GM18502 (cell line): ENCODE data around the gene BHLHE40.

Experiments
- ATAC-seq: cut with Tn5 transposase; IDR thresholded peaks from one replicate; pipeline ENCODE4 v1.9.1; 2021; ENCODE audit warnings: mild to moderate bottlenecking; ENCODE audit not compliant: unreplicated experiment, poor library complexity

Gene BHLHE40

DNA sequence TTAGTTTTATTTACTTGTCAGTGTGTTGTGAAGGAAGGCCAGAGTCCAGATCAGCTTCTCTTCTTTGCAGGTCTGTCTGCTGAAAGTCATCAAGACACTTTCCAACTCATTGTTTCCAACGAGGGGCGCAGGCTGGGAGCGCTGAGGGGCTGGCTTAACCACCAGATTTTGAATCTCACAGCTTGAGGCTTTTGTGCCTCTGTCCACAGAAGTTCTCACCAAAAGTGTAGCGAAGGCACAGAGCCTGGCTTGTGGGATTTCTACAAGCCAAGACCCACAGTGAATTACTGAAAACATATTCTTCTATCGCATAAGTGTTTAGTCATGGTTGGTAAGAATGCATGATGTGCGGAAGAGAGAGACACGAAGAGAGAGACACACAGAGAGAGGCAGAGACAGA lies 35.2 kb downstream of the BHLHE40 start:
- no peak for ATAC-seq

- no peak for ATAC-seq
Observed at GRCh38 chr3:5015056-5015455, 35.8 kb downstream of the BHLHE40 start.

- ATAC-seq: peak; percentile 59
Observed at GRCh38 chr3:5016211-5017161, 37.2 kb downstream of the BHLHE40 start.

- no peak for ATAC-seq
Observed at GRCh38 chr3:5017925-5018531, 38.8 kb downstream of the BHLHE40 start.

DNA sequence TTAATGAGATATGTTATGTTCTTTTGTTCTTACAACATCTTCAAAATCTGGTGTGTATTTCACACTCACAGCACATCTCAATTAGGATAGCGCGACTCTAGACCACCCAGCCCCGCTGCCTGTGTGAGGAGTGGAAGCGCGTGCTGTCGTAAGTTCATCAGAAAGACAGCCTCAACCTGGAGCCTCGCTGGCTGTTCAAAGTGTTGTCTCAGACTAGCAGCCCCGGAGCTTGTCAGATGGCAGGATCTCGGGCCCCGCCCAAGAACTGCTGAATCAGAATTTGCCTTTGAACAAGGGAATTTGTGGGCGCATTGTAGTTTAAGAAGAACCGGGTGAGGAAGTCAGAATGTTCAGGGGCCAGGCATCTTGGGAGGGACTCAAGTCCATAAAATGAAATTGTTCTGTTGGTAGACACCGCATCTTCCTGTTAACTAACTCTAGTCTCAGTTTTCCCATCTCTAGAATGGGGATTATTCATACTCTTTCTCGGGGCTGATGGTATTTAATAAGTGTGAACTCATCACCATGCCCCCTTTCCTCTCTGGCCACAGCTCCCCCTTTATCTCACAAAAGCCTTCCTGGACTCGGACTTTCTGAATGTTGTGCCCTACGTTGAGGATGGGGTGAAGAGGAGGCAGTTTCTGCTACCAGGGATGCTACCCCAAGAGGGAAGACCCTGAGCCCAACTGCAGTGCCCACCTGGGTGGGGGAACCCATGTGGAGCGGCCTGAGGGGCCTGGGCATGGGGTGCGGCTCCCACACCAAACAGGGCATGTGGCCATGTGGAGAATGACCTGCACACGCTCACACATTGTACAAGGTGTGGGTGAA lies 40.4 kb downstream of the BHLHE40 start:
- no peak for ATAC-seq

- no peak for ATAC-seq
Observed at GRCh38 chr3:5020242-5020722, 41.0 kb downstream of the BHLHE40 start.

DNA sequence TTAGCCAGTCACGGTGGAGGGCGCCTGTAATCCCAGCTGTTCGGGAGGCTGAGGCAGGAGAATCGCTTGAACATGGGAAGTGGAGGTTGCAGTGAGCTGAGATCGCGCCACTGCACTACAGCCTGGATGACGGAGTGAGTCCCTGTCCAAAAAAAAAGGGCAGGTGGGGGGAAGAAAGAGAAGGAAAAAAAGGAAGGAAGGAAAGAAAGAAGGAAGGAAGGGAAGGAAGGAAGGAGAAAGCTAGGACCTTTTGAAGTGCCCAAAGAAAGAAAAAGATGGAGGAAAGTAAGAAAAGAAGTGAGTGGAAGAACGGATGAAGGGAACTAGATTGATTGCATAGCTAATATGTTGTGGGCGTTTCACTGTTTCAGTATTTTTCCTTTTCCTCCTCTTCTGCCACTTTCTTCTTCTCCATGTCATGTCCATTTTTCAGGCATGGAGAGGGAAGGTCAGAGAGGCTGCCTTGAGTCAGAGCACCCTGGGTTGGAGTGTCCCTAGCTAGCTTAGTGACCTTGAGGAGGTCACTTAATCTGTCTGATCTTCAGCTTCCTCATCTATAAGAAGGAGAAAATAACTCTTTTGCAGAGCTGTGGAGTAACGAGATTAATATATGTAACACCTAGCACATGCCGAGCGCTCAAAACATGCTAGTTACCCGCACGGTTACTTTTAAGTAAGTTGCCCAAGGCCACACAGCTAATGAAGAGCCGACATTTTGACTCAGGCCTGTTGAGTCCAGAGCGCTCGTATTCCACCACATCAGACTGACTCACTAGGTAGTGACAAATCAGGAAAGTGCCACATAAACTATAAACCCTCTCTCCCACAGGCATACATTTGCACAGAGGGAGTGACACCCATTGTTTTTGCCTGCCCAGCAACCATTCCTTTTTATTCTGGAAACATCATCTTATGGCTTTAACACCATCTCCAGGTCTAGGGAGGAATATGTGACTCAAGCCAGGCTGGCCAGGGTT lies 42.2 kb downstream of the BHLHE40 start:
- ATAC-seq: no peak

DNA sequence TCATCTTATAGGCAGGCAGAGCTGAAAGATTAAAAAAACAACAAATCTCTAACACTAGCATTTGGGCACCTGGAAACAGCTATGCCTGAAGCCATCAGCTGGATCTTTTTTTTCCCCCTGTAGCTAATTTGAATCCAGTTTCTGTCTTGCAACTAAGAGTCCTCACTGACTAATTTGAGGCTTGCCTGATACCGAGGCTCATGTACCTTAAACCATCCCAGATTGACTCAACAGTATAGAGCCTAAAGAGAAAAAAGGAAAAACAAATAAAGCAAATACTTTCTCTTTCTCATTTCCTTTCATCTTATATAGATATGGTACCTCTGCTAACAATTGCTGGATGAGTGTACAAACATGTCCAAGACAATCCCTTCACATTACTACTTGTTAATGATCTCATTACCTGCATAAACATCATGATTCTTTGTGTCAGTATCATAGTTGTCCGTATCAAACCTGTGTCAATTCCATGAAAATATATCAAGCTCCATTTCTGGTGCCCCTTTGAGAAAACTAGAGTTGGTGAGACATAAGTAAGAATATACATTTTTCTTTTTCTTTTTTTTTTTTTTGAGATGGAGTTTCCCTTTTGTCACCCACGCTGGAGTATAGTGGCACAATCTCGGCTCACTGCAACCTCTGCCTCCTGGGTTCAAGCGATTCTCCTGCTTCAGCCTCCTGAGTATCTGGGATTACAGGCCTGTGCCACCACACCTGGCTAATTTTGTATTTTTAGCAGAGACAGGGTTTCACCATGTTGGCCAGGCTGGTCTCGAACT lies 43.1 kb downstream of the BHLHE40 start:
- ATAC-seq: peak; percentile 75

DNA sequence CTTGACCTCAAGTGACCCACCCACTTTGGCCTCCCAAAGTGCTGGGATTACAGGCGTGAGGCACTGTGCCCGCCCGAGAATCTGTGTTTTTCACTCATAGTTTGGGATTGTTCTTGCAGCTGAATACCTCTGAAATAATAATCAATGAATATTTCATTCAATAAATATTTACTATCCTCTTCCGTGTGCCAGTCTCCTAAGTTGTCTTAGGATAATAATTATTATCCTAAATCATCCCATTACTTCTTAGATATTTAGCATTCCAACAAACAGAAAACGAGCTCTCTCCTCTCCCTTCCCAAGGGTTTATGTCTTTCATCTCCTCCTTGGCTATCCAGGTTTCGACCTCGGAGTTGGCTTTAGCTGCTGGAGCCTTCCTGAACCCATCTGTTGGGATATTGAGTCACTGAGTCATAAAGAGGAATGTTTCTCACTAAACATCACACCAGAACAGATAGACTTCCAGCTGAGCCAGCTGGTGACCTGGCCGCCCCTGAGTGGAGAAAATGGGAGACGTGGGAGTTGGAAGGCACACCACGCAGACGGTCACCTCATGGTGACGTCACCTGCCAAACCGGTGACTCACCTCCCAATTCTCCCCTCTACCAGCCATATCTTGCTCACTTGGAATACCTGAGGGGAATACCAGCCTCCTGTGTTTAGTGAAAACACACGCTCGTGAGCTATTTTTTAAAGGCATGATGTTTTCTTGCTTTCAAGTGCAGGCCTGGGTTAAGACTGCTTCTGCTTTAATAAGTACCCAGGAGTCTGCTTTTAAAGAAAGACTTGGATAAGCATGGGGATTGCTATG lies 43.9 kb downstream of the BHLHE40 start:
- ATAC-seq: no peak

- ATAC-seq: no peak
Observed at GRCh38 chr3:5023777-5024346, 44.6 kb downstream of the BHLHE40 start.

GRCh38 chr3:5026046-5026362 lies 46.8 kb downstream of the BHLHE40 start:
- no peak for ATAC-seq

DNA sequence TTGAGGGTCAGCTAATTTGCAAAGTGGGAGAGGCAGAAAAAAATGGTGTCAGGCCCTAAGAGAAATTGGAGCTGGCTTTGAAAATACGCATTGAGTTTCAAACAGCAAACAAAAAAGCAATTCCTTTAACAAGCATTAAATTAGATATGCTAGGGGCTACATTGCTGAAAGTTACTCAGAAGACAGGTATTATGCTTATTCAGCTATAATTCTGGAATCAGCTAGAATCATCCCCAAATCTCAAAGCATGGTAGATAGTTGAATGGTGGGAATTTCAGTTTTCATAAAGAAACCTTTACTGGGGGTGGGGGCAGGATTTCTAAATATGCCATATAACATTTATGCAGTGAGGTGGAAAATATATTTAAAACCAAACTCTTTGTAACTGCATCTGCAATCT lies 50.5 kb downstream of the BHLHE40 start:
- no peak for ATAC-seq

- ATAC-seq: no peak
Observed at GRCh38 chr3:5030152-5030551, 50.9 kb downstream of the BHLHE40 start.

- no peak for ATAC-seq
Observed at GRCh38 chr3:5032844-5033243, 53.6 kb downstream of the BHLHE40 start.
